ENCODE measurements around the gene B3GNT4. TPM values are rescaled to one million over a fixed set of nuclear protein-coding genes. Genes with fewer than 3 reads are reported as not detected.
A peak's percentile ranks its signal among the peaks of the same experiment; 100 is the strongest.

The B3GNT4 gene
- total and polyA plus RNA-seq, 2 of the 13 experiments (the other 11 are each of a cell fraction or from before 2014, with no cell fraction given) = 0.04 to 0.21 TPM

GRCh38 chr12:122226366-122227125, 23.0 kb downstream of the B3GNT4 start (continued):
- TF ChIP-seq POGK (CRISPR knock-in tag; conservative IDR thresholded peaks at IDR 0.05) (peak; percentile 83; the same call in 1 of the 2 replicates), CEBPB (IDR thresholded peaks at IDR 0.05; ENCODE audit: borderline replicate concordance, low read depth, low read length) (no peak), CBX2 (IDR thresholded peaks at IDR 0.05; ENCODE audit: low read depth, low read length) (no peak), CBX2 (CRISPR knock-in tag; IDR thresholded peaks at IDR 0.05; ENCODE audit: low read depth) (0 out of 2 replicates have a peak, but pooled peaks have one; percentile 70), ZNF678 (CRISPR knock-in tag; IDR thresholded peaks at IDR 0.05) (peak; percentile 82; the same call in 1 of the 2 replicates), CENPT (CRISPR knock-in tag; IDR thresholded peaks at IDR 0.05; ENCODE audit: low read depth) (peak; percentile 99), POLR2A (IDR thresholded peaks at IDR 0.05; ENCODE audit: insufficient read depth in 1 of 2, low read depth in 2 of 2, low read length in 2 of 2) (no peak), FOXO1 (CRISPR knock-in tag; IDR thresholded peaks at IDR 0.05) (peak; percentile 38; the same call in 1 of the 2 replicates), CBX1 (IDR thresholded peaks at IDR 0.05; ENCODE audit: low read depth) (peak; percentile 48), TERF1 (CRISPR knock-in tag; IDR thresholded peaks at IDR 0.05) (0 out of 2 replicates have a peak, but pooled peaks have one; percentile 71), ZFY (CRISPR knock-in tag; IDR thresholded peaks at IDR 0.05) (peak; percentile 71), MTF1 (CRISPR knock-in tag; IDR thresholded peaks at IDR 0.05) (peak; percentile 81; the same call in 1 of the 2 replicates), TEAD3 (CRISPR knock-in tag; optimal IDR thresholded peaks at IDR 0.05; ENCODE audit: borderline replicate concordance) (peak; percentile 50), MLXIP (CRISPR knock-in tag; IDR thresholded peaks at IDR 0.05; ENCODE audit: borderline replicate concordance) (peak; percentile 84), ZSCAN31 (CRISPR knock-in tag; IDR thresholded peaks at IDR 0.05; ENCODE audit: low read depth) (peak; percentile 79), ZNF563 (CRISPR knock-in tag; IDR thresholded peaks at IDR 0.05) (peak; percentile 96; the same call in 1 of the 2 replicates), ZFYVE20 (CRISPR knock-in tag; IDR thresholded peaks at IDR 0.05; ENCODE audit: borderline replicate concordance, low read depth) (peak; percentile 98), ZNF703 (CRISPR knock-in tag; IDR thresholded peaks at IDR 0.05; ENCODE audit: borderline replicate concordance) (no peak; the same call in 1 of the 2 replicates), TBX3 (IDR thresholded peaks at IDR 0.05; ENCODE audit: borderline replicate concordance) (no peak), HINFP (CRISPR knock-in tag; IDR thresholded peaks at IDR 0.05; ENCODE audit: low read depth) (no peak; the same call in 1 of the 2 replicates), ZNF562 (CRISPR knock-in tag; IDR thresholded peaks at IDR 0.05; ENCODE audit: borderline replicate concordance) (peak; percentile 71; the same call in 1 of the 2 replicates), ZKSCAN5 (CRISPR knock-in tag; IDR thresholded peaks at IDR 0.05) (no peak), ZSCAN20 (CRISPR knock-in tag; IDR thresholded peaks at IDR 0.05; ENCODE audit: borderline replicate concordance) (peak; percentile 90)

All from HepG2 (cell line).